GM15510 (cell line): Measurements from ENCODE around the gene SLC26A4.

Source experiments
- POLR2A ChIP-seq: IDR thresholded peaks from 3 replicates; pipeline ENCODE4 v1.6.1; 2011; ENCODE audit warnings: borderline replicate concordance; ENCODE audit not compliant: insufficient read length; ENCODE audit errors: extremely low read depth

Gene SLC26A4

DNA sequence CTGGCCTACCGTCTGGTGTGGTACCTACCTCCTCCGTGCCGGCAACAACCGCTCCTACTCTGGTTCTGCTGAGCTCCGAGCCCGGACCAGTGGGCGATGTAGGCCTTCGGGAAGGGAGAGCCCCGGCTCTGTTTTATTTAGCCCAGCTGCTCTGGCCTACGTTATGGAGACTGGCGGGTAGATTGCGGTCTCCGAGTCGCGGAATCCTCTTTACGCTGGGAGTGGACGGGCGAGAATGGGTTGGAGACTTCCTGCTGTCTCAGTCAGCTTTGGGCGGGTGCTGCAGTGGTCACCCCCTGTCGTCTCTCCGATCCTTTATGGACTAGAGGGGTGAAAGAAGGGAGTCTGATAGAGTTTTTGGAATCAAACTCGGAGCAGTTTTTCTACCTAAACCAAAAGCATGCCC, 83.7 kb downstream of the SLC26A4 start:
- no peak for TF ChIP-seq POLR2A

DNA sequence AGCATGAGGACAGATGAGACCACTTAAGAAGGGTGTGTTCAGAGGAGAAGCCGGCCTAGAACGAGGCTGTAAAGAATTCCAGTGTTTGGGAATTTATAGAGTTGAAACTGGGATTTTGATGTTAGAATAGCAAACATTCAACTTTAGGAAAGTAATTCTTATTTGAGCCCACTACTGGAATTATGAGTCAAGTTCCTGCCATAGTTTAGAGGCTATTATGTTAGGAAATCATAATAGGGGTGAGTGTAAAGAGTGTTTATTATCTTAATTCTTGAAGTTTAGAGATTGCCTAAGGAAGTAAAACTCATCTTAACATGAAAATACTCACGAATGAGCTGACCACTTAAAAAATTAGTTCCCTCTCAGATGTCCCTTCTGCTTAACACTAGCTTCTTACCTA, 85.4 kb downstream of the SLC26A4 start:
- no peak for TF ChIP-seq POLR2A

DNA sequence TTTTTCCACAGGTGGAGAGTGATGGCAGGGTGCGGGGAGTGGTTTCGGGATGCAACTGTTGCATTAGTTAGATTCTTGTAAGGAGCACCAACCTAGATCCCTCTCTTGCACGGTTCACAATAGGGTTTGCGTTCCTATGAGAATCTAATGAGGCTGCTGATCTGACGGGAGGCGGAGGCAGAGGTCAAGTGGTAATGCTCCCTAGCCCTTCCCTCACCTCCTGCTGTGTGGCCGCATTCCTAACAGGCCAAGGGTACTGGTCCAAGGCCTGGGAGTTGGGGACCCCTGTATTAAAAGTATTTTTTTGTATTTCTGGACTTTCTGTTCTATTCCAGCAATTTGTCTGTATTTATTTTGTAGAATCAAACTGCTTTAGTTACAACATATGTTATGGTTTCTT, 90.5 kb downstream of the SLC26A4 start:
- TF ChIP-seq POLR2A, result no peak

DNA sequence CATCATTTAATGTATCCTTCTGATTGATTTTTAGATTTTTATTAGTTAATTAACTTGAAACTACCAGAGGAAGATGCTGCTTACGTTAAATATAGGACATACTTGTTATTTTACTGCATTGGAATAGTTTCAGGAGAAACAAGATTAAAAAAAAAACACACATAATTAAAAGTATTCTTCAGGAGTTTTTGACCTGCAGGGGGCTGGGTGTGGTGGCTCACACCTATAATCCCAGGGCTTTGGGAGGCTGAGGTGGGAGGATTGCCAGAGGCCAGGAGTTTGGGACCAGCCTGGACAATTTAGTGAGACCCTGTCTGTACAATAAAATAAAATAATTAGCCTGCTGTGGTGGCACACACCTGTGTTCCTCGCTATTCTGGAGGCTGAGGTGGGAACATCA, 94.0 kb downstream of the SLC26A4 start:
- no peak for TF ChIP-seq POLR2A

DNA sequence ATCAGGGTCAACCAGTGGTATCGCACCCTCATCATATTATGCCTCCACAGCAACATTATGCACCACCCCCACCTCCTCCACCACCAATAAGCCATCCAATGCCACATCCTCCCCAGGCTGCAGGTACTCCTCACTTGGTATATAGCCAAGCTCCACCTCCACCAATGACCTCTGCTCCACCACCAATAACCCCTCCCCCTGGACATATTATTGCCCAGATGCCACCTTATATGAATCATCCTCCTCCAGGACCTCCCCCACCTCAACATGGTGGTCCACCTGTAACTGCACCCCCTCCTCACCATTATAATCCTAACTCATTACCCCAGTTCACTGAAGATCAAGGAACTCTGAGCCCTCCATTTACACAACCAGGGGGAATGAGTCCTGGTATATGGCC, 98.0 kb downstream of the SLC26A4 start:
- TF ChIP-seq POLR2A, result no peak

DNA sequence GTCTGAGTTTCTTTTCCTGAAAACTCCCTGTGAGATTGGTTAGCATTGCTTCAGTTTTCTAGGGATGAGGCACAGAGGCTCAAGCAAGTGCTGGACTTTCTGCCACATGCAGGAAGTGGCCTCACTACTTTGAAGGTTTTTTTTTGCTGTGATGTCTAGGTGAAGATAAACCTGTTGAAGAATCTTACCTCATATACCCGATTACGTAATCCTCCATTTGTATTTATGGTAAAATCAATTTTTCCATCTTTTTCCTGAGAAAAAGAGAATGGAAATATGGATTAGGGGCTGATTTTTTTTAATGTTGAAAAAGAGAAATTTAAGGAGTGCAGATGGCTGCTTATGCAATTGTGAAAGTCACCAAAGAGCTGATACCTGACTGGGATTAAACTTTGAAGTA, 106.8 kb downstream of the SLC26A4 start:
- TF ChIP-seq POLR2A, result no peak
